HepG2 (cell line): ENCODE results near the gene VSIG10L. TPM values are rescaled to one million over a fixed set of nuclear protein-coding genes. Genes with fewer than 3 reads are reported as not detected.
A peak's percentile ranks its signal among the peaks of the same experiment; 100 is the strongest.

ENCODE experiments used
- ATAC-seq: fragments of 200-7000 bp; cut with Tn5 transposase; 3 replicates; pipeline ENCODE4 v1.9.1; 2020; ENCODE audit warnings: mild to moderate bottlenecking, moderate library complexity
- BruUV-seq: library from RNA; stranded (reverse); fragments of 400-500 nt; replicated peaks from 2 replicates; lab custom pipeline; 2021; lab: Mats Ljungman, UMichigan
- CTCF ChIA-PET: fragments of 300-600 bp; formaldehyde crosslinking; extraction: SDS; loops from one replicate; lab custom pipeline; 2021; ENCODE audit warnings: low total read pairs, inconsistent platforms, low intra/inter-chr PET ratio; lab: Yijun Ruan, JAX
- POLR2A ChIA-PET: fragments of 350-600 bp; sonication (Branson Sonifier 250); formaldehyde crosslinking; loops from one replicate; lab custom pipeline; 2020; ENCODE audit warnings: antibody characterized with exemption, inconsistent platforms; lab: Yijun Ruan, JAX
- DNase-seq: peaks from one replicate; pipeline ENCODE4 v3.0.0-alpha.2; 2015; ENCODE audit warnings: low spot score
- FAIRE-seq: peaks from 3 replicates; lab custom pipeline; 2011; peaks lifted over from hg19 to GRCh38; lab: Jason Lieb, UNC
- H2AFZ ChIP-seq: one replicate; pipeline ENCODE4 v1.6.1; 2011; ENCODE audit warnings: low read length, inconsistent platforms
- H3K27ac ChIP-seq: fragments of 300-600 bp; 3 replicates; pipeline ENCODE4 v1.8.0; 2011; ENCODE audit warnings: mixed run types, mild to moderate bottlenecking, mixed read lengths, low read length, inconsistent platforms; ENCODE audit not compliant: insufficient read depth; ENCODE audit errors: extremely low read length
- H3K27me3 ChIP-seq, 2 experiments: fragments of 200-600 bp in 1 of 2; 2 replicates in 1 of 2; 3 replicates in 1 of 2; pipeline versions ENCODE4 v1.6.0 to v1.8.0; 2011; ENCODE audit warnings: low read length in 2 of 2, mild to moderate bottlenecking in 2 of 2, moderate library complexity in 2 of 2, inconsistent platforms in 1 of 2; ENCODE audit not compliant: insufficient read depth in 2 of 2, control insufficient read depth in 1 of 2
- H3K36me3 ChIP-seq, 2 experiments: fragments of 200-600 bp in 1 of 2; replicated peaks in 1 of 2; 2 replicates in 1 of 2; 3 replicates in 1 of 2; pipeline versions ENCODE4 v1.5.1 to v1.8.0; 2011; ENCODE audit warnings: low read length in 2 of 2, inconsistent platforms in 1 of 2; ENCODE audit not compliant: insufficient read depth in 2 of 2, control insufficient read depth in 1 of 2
- H3K4me1 ChIP-seq: 2 replicates; pipeline ENCODE4 v1.5.1; 2012; ENCODE audit warnings: low read length, inconsistent platforms; ENCODE audit not compliant: insufficient read depth
- H3K4me2 ChIP-seq: 2 replicates; pipeline ENCODE4 v1.6.0; 2011; ENCODE audit warnings: low read depth, low read length, inconsistent platforms
- H3K4me3 ChIP-seq, 3 experiments: fragments of 200-600 bp in 1 of 3; sonication (generic), shearing (Covaris generic) in 1 of 3; replicated peaks in 1 of 3; 2 replicates each; pipeline ENCODE4 v1.5.1; 2011 to 2016; ENCODE audit warnings: low read length in 3 of 3, inconsistent platforms in 2 of 3, low read depth in 2 of 3, mild to moderate bottlenecking in 2 of 3, control low read depth in 1 of 3, mixed read lengths in 1 of 3; ENCODE audit not compliant: insufficient read depth in 1 of 3
- H3K79me2 ChIP-seq: one replicate; pipeline ENCODE4 v1.6.1; 2011; ENCODE audit warnings: low read length, inconsistent platforms; ENCODE audit not compliant: insufficient read depth
- H3K9ac ChIP-seq: 2 replicates; pipeline ENCODE4 v1.6.0; 2011; ENCODE audit warnings: mild to moderate bottlenecking, low read depth, low read length, inconsistent platforms; ENCODE audit not compliant: insufficient read depth
- H3K9me3 ChIP-seq: 2 replicates; pipeline ENCODE4 v1.5.1; 2012; ENCODE audit warnings: mild to moderate bottlenecking, low read length
- H4K20me1 ChIP-seq: 2 replicates; pipeline ENCODE4 v1.6.0; 2011; ENCODE audit warnings: inconsistent platforms, mild to moderate bottlenecking, low read length, moderate library complexity; ENCODE audit not compliant: insufficient read depth
- CBX5 ChIP-seq: sonication (generic); formaldehyde crosslinking; IDR thresholded peaks from 2 replicates; pipeline ENCODE4 v1.4.0; 2020; ENCODE audit warnings: missing genetic modification reagents, borderline replicate concordance
- MIER3 ChIP-seq: IDR thresholded peaks from 2 replicates; pipeline ENCODE4 v1.6.1; 2016; ENCODE audit warnings: missing compliant biosample characterization, borderline replicate concordance
- PRMT3 ChIP-seq: sonication (generic); formaldehyde crosslinking; IDR thresholded peaks from 2 replicates; pipeline ENCODE4 v1.8.1; 2022; ENCODE audit warnings: low read depth, mild to moderate bottlenecking, moderate library complexity, missing genetic modification reagents, borderline replicate concordance
- STAG1 ChIP-seq: sonication (generic); formaldehyde crosslinking; IDR thresholded peaks from 2 replicates; pipeline ENCODE4 v1.4.0; 2020; ENCODE audit warnings: missing genetic modification reagents
- THAP9 ChIP-seq: sonication (generic); formaldehyde crosslinking; IDR thresholded peaks from 2 replicates; pipeline ENCODE4; 2020; ENCODE audit warnings: missing genetic modification reagents, mild to moderate bottlenecking, borderline replicate concordance
- ZMYM2 ChIP-seq: sonication (generic); formaldehyde crosslinking; IDR thresholded peaks from 2 replicates; pipeline ENCODE4 v1.8.0; 2022; ENCODE audit warnings: mild to moderate bottlenecking, missing genetic modification reagents
- ZNF282 ChIP-seq: fragments of 450-650 bp; IDR thresholded peaks from 2 replicates; pipeline ENCODE4 v1.6.1; 2018; ENCODE audit not compliant: partially characterized antibody
- ZNF292 ChIP-seq: sonication (generic); formaldehyde crosslinking; IDR thresholded peaks from 2 replicates; pipeline ENCODE4 v1.8.1; 2022; ENCODE audit warnings: mild to moderate bottlenecking, low read depth, missing genetic modification reagents, borderline replicate concordance
- ZNF607 ChIP-seq: sonication (generic); formaldehyde crosslinking; IDR thresholded peaks from 2 replicates; pipeline ENCODE4 v1.5.1; 2020; ENCODE audit warnings: missing genetic modification reagents, mild to moderate bottlenecking, borderline replicate concordance
- ZNF672 ChIP-seq: sonication (generic); formaldehyde crosslinking; IDR thresholded peaks from 2 replicates; pipeline ENCODE4 v1.8.1; 2022; ENCODE audit warnings: missing genetic modification reagents
- ZNF687 ChIP-seq: sonication (generic); formaldehyde crosslinking; IDR thresholded peaks from 2 replicates; pipeline ENCODE4 v1.5.1; 2020; ENCODE audit warnings: mild to moderate bottlenecking, missing genetic modification reagents, moderate library complexity
- WGBS: methylation state at CpG from one replicate; pipeline ENCODE4 v1.1.6; 2017; ENCODE audit warnings: low lambda C conversion rate; 5-methylcytosine and 5-hydroxymethylcytosine counted together
- in situ Hi-C: cut with HindIII; loops from 2 replicates; pipeline ENCODE4 v1.10.0; 2017; ENCODE audit warnings: low pct_unique_long_range_greater_than_20kb; ENCODE audit not compliant: extremely low pct_ligation_motif_present
- intact Hi-C: fragments of 100-400 bp; cut with micrococcal nuclease; formaldehyde crosslinking; loops from one replicate; pipeline ENCODE4 v1.10.0; 2022; ENCODE audit not compliant: unreplicated experiment
- polyA plus RNA-seq, 8 experiments: library from polyadenylated mRNA; depleted of rRNA in 3 of 8; stranded (reverse) in 7 of 8; unstranded in 1 of 8; fragments of >200 nt; fragmentation: Illumina TruSeq in 4 of 8; extraction: Trizol in 4 of 8; gene quantifications; 2 replicates each; pipeline versions ENCODE4 v1.2.1 to v1.2.3, GENCODE V29; 2011 to 2016; ENCODE audit warnings: low read depth in 4 of 8, missing spikeins in 1 of 8, mixed read lengths in 1 of 8; ENCODE audit not compliant: insufficient read depth in 1 of 8
- total RNA-seq, 5 experiments: library from RNA; depleted of rRNA; stranded (reverse); fragments of >200 nt; fragmentation: Illumina TruSeq; extraction: Trizol; gene quantifications; 2 replicates each; pipeline ENCODE4 v1.2.3, GENCODE V29; 2016; ENCODE audit warnings: low read depth in 1 of 5

Gene VSIG10L
- total and polyA plus RNA-seq, 2 of the 13 experiments (the other 11 are each of a cell fraction or from before 2014, with no cell fraction given): 2.7 to 8.5 TPM

- no peak for FAIRE-seq
- intact Hi-C loops (no loop called here), in situ Hi-C loops (no loop called here)
- Histone ChIP-seq H2AFZ (no peak overlapping the region), H3K4me3 (no peak overlapping the region), H3K9ac (peak overlapping the region; percentile 56; the same call in 1 of the 2 replicates), H3K27me3 (no peaks in the 10 kb centered on the region; a peak in 2 of 5 replicates)
- ATAC-seq: no peak
- CTCF ChIA-PET: no interaction called here
- POLR2A ChIA-PET: interaction anchor here (7.8 kb wide), 1 partner anchor 11 kb away, joined by 259 read pairs; no protein-coding TSS in a partner anchor
- TF ChIP-seq ZNF687 (CRISPR knock-in tag): peak; percentile 53
- no peak for TF ChIP-seq MIER3 (CRISPR knock-in tag)
- TF ChIP-seq, all 625 proteins: peak for 1
- no peaks in the 10 kb centered on the region for H4K20me1 ChIP-seq
- no peaks in the 10 kb centered on the region for H3K9me3 ChIP-seq
- no peak for DNase-seq
- WGBS: 96% methylated on average over 13 of the region's 13 CpGs
- H3K79me2 ChIP-seq: peaks cover 45% of the 10 kb centered on the region
- no peak overlapping the region for H3K4me2 ChIP-seq
- no peaks in the 10 kb centered on the region for H3K36me3 ChIP-seq
- no TSS peak for BruUV-seq
- H3K4me1 ChIP-seq: peaks cover 89% of the 10 kb centered on the region
- H3K27ac ChIP-seq: peak overlapping the region; percentile 100
Observed at GRCh38 chr19:51361239-51361638, 19.3 kb upstream of the VSIG10L start.

GRCh38 chr19:51359294-51359693, 17.4 kb upstream of the VSIG10L start:
- H3K4me3 ChIP-seq: no peak overlapping the region
- H3K9ac ChIP-seq: peak overlapping the region; percentile 53
- H3K36me3 ChIP-seq: no peaks in the 10 kb centered on the region
- no TSS peak for BruUV-seq
- CTCF ChIA-PET: no interaction called here
- peak overlapping the region; percentile 64 for H3K27ac ChIP-seq
- no peak for FAIRE-seq
- no peak for ATAC-seq
- no peak for DNase-seq
- in situ Hi-C loops: no loop called here
- H3K4me1 ChIP-seq: peaks cover 96% of the 10 kb centered on the region
- intact Hi-C loops: no loop called here
- 98% methylated on average over 4 of the region's 4 CpGs for WGBS
- H3K4me2 ChIP-seq: no peak overlapping the region
- POLR2A ChIA-PET: interaction anchor here (1.2 to 7.8 kb wide), 3 partner anchors 9 to 20 kb away, joined by 4 to 259 read pairs (median 9); partner anchors contain the start of gene VSIG10L
- no peak overlapping the region for H2AFZ ChIP-seq
- H3K79me2 ChIP-seq: peaks cover 31% of the 10 kb centered on the region
- H3K9me3 ChIP-seq: no peaks in the 10 kb centered on the region
- no peaks in the 10 kb centered on the region for H4K20me1 ChIP-seq
- no peaks in the 10 kb centered on the region for H3K27me3 ChIP-seq
- TF ChIP-seq STAG1: no peak
- no peak for TF ChIP-seq ZNF672 (CRISPR knock-in tag)
- TF ChIP-seq PRMT3 (CRISPR knock-in tag): no peak
- no peak for TF ChIP-seq THAP9 (CRISPR knock-in tag)
- TF ChIP-seq ZNF292: no peak
- TF ChIP-seq ZNF282: no peak
- no peak for TF ChIP-seq CBX5 (CRISPR knock-in tag)
- 0 out of 2 replicates have a peak, but pooled peaks have one; percentile 18 for TF ChIP-seq ZMYM2 (CRISPR knock-in tag)
- TF ChIP-seq ZNF607 (CRISPR knock-in tag): no peak
